GM23338 (cell line): ENCODE results near the gene SYNE1. TPM values are rescaled to one million over a fixed set of nuclear protein-coding genes. Genes with fewer than 3 reads are reported as not detected.

Experiments used
- ATAC-seq: fragments of 200-7000 bp; cut with Tn5 transposase; 3 replicates; pipeline ENCODE4 v1.9.1; 2020
- DNase-seq: peaks from one replicate; pipeline ENCODE4 v3.0.0-alpha.2; 2015; ENCODE audit warnings: low spot score
- H2AFZ ChIP-seq: fragments of 200-600 bp; sonication (generic); 2 replicates; pipeline ENCODE4 v1.8.0; 2016; ENCODE audit warnings: antibody characterized with exemption, mild to moderate bottlenecking, moderate library complexity
- H3F3A ChIP-seq: fragments of 200-600 bp; sonication (generic); replicated peaks from 2 replicates; pipeline ENCODE4 v1.8.0; 2017; ENCODE audit warnings: antibody characterized with exemption, mixed run types, low read depth
- H3K27ac ChIP-seq: fragments of 200-600 bp; sonication (generic); 2 replicates; pipeline ENCODE4 v1.6.1; 2016; ENCODE audit warnings: low read depth
- H3K27me3 ChIP-seq: fragments of 200-600 bp; sonication (generic); 2 replicates; pipeline ENCODE4 v1.8.0; 2016; ENCODE audit warnings: mild to moderate bottlenecking, mixed run types, moderate library complexity; ENCODE audit not compliant: insufficient read depth
- H3K36me3 ChIP-seq: fragments of 200-600 bp; sonication (generic); 2 replicates; pipeline ENCODE4 v1.8.0; 2016; ENCODE audit warnings: mild to moderate bottlenecking; ENCODE audit not compliant: insufficient read depth
- H3K4me1 ChIP-seq: fragments of 200-600 bp; sonication (generic); 2 replicates; pipeline ENCODE4 v1.8.0; 2016; ENCODE audit warnings: mild to moderate bottlenecking, moderate library complexity; ENCODE audit not compliant: insufficient read depth
- H3K4me2 ChIP-seq: fragments of 200-600 bp; sonication (generic); 2 replicates; pipeline ENCODE4 v1.7.1; 2017; ENCODE audit warnings: mixed run types
- H3K4me3 ChIP-seq: fragments of 200-600 bp; sonication (generic); 2 replicates; pipeline ENCODE4 v1.6.1; 2016; ENCODE audit warnings: mixed run types
- H3K79me2 ChIP-seq: fragments of 200-600 bp; sonication (generic); replicated peaks from 2 replicates; pipeline ENCODE4 v1.8.0; 2017; ENCODE audit warnings: mild to moderate bottlenecking; ENCODE audit not compliant: insufficient read depth
- H3K9me2 ChIP-seq: fragments of 200-600 bp; sonication (generic); 2 replicates; pipeline ENCODE4 v1.8.0; 2017; ENCODE audit not compliant: insufficient read depth
- H4K20me1 ChIP-seq: fragments of 200-600 bp; sonication (generic); replicated peaks from 2 replicates; pipeline ENCODE4 v1.8.0; 2017; ENCODE audit warnings: mild to moderate bottlenecking; ENCODE audit not compliant: insufficient read depth
- H3K27ac Mint-ChIP-seq: 2 replicates; pipeline ENCODE4 v1.8.0; 2020; ENCODE audit warnings: inconsistent platforms, mild to moderate bottlenecking, moderate library complexity, mixed read lengths
- H3K27me3 Mint-ChIP-seq: 3 replicates; pipeline ENCODE4 v1.8.0; 2022; ENCODE audit warnings: low read depth, mild to moderate bottlenecking, moderate library complexity, mixed read lengths, inconsistent platforms; ENCODE audit not compliant: insufficient read depth, poor library complexity
- H3K36me3 Mint-ChIP-seq: 3 replicates; pipeline ENCODE4 v1.8.0; 2021; ENCODE audit warnings: low read depth, mild to moderate bottlenecking, inconsistent platforms, moderate library complexity, mixed read lengths
- H3K4me1 Mint-ChIP-seq: 3 replicates; pipeline ENCODE4 v1.8.0; 2020; ENCODE audit warnings: mild to moderate bottlenecking, inconsistent platforms, mixed read lengths
- H3K4me3 Mint-ChIP-seq: 3 replicates; pipeline ENCODE4 v1.8.0; 2021; ENCODE audit warnings: moderate library complexity, mild to moderate bottlenecking, inconsistent platforms, mixed read lengths
- H3K9me3 Mint-ChIP-seq: 3 replicates; pipeline ENCODE4 v1.8.0; 2020; ENCODE audit warnings: moderate library complexity, mild to moderate bottlenecking, inconsistent platforms, mixed read lengths
- CREB1 ChIP-seq: fragments of 250-450 bp; sonication (Bioruptor Pico); IDR thresholded peaks from 2 replicates; pipeline ENCODE4 v1.5.0; 2020; ENCODE audit warnings: low read depth, mild to moderate bottlenecking, moderate library complexity
- EZH2 ChIP-seq: fragments of 200-600 bp; sonication (generic); IDR thresholded peaks from one replicate; pipeline ENCODE4 v1.8.0; 2017; ENCODE audit warnings: antibody characterized with exemption, mild to moderate bottlenecking, low read depth; ENCODE audit not compliant: unreplicated experiment
- EZH2phosphoT487 ChIP-seq: fragments of 200-600 bp; sonication (generic); IDR thresholded peaks from one replicate; pipeline ENCODE4 v1.8.1; 2018; ENCODE audit warnings: antibody characterized with exemption; ENCODE audit not compliant: unreplicated experiment
- POLR2AphosphoS5 ChIP-seq: IDR thresholded peaks from 2 replicates; pipeline ENCODE4 v1.6.1; 2016; ENCODE audit warnings: antibody characterized with exemption, low read depth
- STAT1 ChIP-seq: IDR thresholded peaks from one replicate; pipeline ENCODE4 v1.6.1; 2016; ENCODE audit warnings: antibody characterized with exemption; ENCODE audit not compliant: unreplicated experiment
- ZNF114 ChIP-seq: fragments of 250-450 bp; sonication (Bioruptor Pico); IDR thresholded peaks from 2 replicates; pipeline ENCODE4 v1.5.0; 2020; ENCODE audit warnings: mild to moderate bottlenecking, moderate library complexity
- ZNF331 ChIP-seq: fragments of 250-450 bp; sonication (Bioruptor Pico); IDR thresholded peaks from 2 replicates; pipeline ENCODE4 v1.5.0; 2020; ENCODE audit warnings: low read depth, mild to moderate bottlenecking, moderate library complexity
- ZNF462 ChIP-seq: fragments of 250-450 bp; sonication (Bioruptor Pico); IDR thresholded peaks from 2 replicates; pipeline ENCODE4 v1.5.0; 2020; ENCODE audit warnings: mild to moderate bottlenecking, moderate library complexity
- polyA plus RNA-seq: library from polyadenylated mRNA; unstranded; fragments of >200 nt; fragmentation: Nextera tagmentation; extraction: Ambion mirVana; gene quantifications from 2 replicates; pipeline ENCODE4 v1.2.1, GENCODE V29; 2016
- total RNA-seq: library from RNA; depleted of rRNA; stranded (reverse); fragments of >200 nt; shearing (Covaris generic); gene quantifications from 2 replicates; pipeline ENCODE4 v1.2.3, GENCODE V29; 2014
- TF ChIP-seq, protein P1 (sequence below): IDR thresholded peaks from 2 replicates; pipeline ENCODE4 v1.6.1; 2016; ENCODE audit warnings: antibody characterized with exemption

SYNE1 gene
- total and polyA plus RNA-seq, 2 experiments from 2014 or later = 3.9 to 13.6 TPM

DNA sequence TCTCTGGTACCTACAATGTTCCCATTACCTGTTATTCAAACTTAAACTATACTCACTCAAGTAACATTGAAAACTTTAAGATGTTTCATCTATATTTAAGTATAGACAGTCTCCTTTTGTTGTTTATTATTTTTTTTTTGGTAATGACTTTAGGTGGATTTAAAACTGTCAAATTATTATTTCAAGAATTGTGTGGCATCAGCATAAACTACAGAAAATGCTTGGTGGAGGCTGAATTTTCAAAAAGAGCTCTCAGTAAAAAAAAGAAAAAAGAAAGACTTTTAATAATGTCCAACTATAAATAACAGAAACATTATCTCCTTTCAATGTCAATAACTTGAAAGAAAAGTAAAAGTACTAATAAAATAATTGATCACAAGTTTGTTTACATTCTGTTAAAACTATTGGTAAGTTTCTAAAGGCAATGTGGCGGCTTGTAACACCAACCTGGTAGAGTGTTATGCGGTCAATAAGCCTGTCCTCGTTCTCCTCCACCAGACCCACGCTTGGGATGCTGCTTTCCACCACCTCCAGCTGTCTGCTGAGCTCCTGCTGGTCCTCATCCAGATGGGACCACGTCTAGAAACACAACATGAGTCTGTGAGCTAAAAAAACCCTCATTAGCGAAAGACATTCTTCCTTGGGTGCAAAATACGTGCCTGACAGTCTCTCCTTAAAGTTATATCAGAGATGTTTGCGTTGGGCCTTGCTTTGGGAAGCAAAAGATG lies 400.6 kb downstream of the SYNE1 start:
- Histone ChIP-seq H4K20me1 (no peaks in the 10 kb centered on the region), H3F3A (no peaks in the 10 kb centered on the region), H3K36me3 (no peaks in the 10 kb centered on the region), H3K4me1 (no peaks in the 10 kb centered on the region), H3K79me2 (no peaks in the 10 kb centered on the region), H3K4me2 (no peak overlapping the region), H3K27ac (no peak overlapping the region), H3K4me3 (no peak overlapping the region), H2AFZ (no peak overlapping the region), H3K27me3 (no peaks in the 10 kb centered on the region), H3K9me2 (no peaks in the 10 kb centered on the region)
- ATAC-seq = no peak
- no peak for TF ChIP-seq STAT1
- no peak for TF ChIP-seq EZH2phosphoT487
- no peak for TF ChIP-seq ZNF114
- no peak for TF ChIP-seq ZNF331
- TF ChIP-seq EZH2 = no peak
- no peak for TF ChIP-seq POLR2AphosphoS5
- TF ChIP-seq, protein P1, sequence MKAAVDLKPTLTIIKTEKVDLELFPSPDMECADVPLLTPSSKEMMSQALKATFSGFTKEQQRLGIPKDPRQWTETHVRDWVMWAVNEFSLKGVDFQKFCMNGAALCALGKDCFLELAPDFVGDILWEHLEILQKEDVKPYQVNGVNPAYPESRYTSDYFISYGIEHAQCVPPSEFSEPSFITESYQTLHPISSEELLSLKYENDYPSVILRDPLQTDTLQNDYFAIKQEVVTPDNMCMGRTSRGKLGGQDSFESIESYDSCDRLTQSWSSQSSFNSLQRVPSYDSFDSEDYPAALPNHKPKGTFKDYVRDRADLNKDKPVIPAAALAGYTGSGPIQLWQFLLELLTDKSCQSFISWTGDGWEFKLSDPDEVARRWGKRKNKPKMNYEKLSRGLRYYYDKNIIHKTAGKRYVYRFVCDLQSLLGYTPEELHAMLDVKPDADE = no peak
- TF ChIP-seq CREB1 = no peak
- TF ChIP-seq ZNF462 (CRISPR knock-in tag) = no peak
- no peak for DNase-seq
- no peaks in the 10 kb centered on the region for H3K9me3 Mint-ChIP-seq
- no peak overlapping the region for H3K4me3 Mint-ChIP-seq
- H3K36me3 Mint-ChIP-seq = no peaks in the 10 kb centered on the region
- no peak overlapping the region for H3K27ac Mint-ChIP-seq
- no peaks in the 10 kb centered on the region for H3K27me3 Mint-ChIP-seq
- H3K4me1 Mint-ChIP-seq = no peaks in the 10 kb centered on the region
